ENCODE data around the gene GGTLC2.
"Not testable (repeated sequence)": the region's sequence is repeated elsewhere in the genome, so short reads cannot be mapped to it uniquely, and the experiment has no call there.

GGTLC2 gene

DNA sequence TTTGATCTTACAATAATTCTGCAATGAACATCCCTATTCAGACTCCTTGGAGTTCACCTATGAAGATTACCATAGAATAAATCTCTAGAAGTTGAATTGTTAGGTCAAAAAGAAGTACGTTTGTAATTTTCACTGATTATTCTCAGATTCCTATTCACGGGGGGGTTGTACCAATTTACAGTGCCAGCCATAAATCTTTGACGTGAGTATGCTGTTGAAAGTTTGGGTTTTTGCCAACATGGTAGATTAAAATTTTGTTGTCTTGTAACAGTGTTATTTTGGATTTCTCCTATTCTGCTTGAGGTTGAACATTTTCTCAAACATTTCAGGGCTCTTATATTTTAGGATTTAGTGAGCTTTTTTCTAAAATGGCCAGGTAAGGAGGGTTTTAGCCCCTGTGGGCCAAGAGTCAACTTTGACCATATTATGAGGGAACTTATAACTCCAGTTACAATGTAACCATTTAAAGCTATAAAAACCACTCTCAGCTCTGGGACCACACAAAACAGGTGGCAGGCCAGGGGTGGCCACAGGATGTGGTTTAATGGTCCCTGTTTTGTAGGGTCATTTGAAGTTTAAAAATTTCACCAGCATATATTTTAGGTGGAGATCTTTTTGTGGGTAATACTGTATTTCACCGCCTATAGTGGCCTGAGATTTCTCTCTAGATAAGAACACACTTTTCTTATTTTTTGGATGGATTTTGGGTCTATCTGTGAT lies 25.8 kb downstream of the GGTLC2 start:
- DNase-seq, result no peak

DNA sequence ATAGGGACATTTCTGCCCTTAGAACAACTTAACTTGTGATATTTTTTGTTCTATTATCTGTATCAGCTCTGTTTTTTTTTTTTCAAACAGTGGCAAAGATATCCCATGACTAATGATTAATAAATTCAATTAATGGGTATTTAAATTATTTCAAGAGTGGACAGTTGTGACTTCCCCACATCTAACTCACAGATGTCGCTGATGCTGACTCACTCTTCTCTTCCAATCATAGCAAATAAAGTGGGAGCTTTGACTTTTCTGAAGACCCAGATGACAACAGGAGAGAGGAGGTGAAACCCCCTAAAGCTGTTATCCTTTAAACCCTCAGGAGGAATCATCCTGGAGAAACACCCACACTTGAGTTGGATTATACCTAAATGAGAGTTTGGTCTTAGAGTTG lies 27.1 kb downstream of the GGTLC2 start:
- no peak for DNase-seq

GRCh38 chr22:22673099-22673498 lies 28.7 kb downstream of the GGTLC2 start:
- DNase-seq, result no peak

- DNase-seq, result no peak
Measured at GRCh38 chr22:22673628-22674027, 29.2 kb downstream of the GGTLC2 start.

DNA sequence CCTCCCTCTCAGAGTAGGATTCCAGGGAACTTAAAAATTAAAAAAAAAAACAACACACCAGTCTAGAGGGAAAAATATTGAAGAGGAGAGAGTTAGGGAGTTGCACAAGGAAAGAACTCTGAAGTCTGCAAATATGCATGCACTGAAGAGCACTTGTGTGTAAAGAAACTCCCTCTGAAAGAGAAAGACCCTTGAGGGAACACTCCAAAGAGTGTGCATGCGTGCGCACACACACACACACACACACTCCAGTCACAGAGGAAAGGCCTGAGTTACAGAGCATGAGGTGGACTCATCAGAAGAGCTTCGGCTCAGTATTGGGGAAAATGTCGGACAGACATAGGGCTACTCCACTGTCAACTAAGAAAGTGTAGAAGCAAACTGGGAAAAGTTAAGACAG lies 30.1 kb downstream of the GGTLC2 start:
- no peak for DNase-seq

GRCh38 chr22:22678970-22679369 lies 34.6 kb downstream of the GGTLC2 start:
- DNase-seq, result no peak

GRCh38 chr22:22680396-22680795 lies 36.0 kb downstream of the GGTLC2 start:
- DNase-seq, result no peak

DNA sequence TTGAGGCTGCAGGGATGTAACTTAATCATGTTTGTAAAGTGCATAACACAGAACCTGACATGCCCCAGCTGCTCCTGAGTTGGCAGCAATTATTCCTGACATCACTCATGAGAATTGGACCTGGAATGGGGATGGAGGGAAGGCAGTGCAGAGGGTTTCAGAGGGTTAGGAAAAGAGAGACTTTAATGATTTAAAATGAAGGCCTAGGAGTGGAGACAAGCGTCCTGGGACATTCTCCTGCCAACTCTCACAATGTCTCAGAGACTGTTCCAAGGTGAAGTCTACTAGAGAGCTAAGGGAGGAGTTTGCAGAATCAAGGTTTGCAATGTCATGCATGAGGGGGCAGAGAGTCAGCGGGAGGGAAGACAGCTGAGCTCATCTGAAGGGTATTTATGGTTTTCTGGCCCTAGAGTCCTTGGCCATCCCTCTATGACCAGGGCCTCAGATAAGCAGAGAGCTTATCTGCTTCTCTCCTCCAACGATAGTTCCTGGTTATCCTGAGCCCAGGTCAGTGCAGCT lies 36.9 kb downstream of the GGTLC2 start:
- DNase-seq, result no peak

GRCh38 chr22:22682196-22682595 lies 37.8 kb downstream of the GGTLC2 start:
- DNase-seq, result no peak

GRCh38 chr22:22682807-22683667 lies 38.6 kb downstream of the GGTLC2 start:
- DNase-seq, result no peak

DNA sequence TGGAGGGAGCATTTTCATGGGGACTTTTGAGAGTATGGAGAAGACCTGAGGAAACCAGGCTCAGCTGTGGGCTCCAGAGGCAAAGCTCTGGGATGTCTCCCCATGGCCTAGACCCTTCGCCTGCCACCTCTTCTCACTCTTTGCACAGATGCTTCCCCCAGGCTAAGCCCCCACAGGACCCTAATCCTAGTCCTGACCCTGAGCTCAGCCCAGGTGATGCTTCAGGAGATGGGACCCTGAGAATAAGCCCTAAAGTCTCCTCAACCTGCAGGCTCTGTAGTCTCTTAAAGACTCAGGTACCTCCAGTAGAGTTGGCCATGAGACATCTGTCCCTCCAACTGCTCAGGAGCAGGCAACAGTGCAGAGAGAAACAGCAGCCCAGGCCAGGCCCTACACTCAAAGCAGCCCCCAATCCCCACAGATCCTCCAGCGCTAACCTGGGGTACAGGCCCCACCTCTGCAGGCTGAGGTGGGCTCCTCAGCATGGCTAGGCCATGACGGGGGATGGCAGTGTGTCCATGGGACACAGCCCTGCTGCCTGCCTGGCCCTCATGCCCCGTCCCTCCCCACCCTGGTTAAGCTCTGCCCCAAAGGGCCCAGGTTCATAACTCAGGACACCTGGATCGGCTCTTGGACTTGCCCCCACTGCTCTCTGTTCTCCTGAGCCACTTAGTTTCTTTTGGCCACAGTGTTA lies 39.4 kb downstream of the GGTLC2 start:
- DNase-seq, result no peak

GRCh38 chr22:22684580-22685561 lies 40.5 kb downstream of the GGTLC2 start:
- peak; percentile 27 for DNase-seq

DNA sequence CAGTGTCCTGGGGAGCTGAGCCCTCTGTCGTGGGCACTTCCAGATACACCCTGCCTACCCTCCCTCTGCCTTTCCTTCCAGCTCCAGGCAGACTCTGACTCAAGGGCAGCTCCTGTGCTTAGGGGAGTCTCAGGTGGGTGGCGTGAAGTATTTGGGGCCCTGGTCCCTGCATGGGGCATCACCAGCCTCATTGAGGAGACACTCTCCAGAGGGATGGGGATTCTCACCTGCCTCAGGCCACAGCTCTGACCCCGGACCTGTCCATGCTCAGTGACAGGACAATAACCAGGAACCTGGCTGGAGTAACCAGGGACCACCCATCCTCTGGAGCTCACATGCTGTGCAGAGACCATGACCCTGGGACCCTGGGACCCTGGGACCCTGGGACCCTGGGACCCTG lies 41.2 kb downstream of the GGTLC2 start:
- no peak for DNase-seq

DNA sequence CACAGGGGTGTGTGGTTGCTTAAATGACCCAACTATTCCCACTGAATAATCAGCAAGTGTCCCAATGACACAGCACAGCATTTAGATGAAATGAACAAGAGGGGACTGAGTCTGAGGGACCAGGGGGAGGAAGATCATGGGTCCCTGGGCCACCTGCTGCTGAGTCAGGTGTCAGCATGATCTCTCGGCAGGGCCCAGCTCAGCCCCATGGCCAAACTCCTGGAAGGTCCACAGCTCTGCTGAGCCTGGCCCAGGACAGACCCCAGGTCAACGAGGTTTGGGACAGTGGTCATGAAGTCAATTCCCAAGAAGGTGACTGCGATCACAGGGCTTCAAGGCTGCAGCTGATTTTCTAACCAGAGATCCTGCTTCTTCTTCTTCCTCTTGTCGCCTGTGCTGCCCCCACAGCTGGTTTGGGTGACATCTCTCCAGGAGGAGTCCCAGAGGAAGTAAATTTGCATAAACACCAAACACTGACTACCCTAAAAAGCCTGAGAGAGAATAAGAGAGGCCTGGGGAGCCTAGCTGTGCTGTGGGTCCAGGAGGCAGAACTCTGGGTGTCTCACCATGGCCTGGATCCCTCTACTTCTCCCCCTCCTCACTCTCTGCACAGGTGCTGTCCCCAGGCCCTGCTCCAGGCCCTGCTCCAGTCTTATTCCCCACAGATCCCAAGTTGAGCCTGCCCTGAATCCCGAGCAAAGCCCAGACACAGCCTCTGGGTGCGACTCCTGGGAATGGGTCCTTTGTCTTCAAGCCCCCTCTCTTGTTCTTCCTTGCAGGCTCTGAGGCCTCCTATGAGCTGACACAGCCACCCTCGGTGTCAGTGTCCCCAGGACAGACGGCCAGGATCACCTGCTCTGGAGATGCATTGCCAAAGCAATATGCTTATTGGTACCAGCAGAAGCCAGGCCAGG lies 42.0 kb downstream of the GGTLC2 start:
- DNase-seq, result not testable (repeated sequence)

DNA sequence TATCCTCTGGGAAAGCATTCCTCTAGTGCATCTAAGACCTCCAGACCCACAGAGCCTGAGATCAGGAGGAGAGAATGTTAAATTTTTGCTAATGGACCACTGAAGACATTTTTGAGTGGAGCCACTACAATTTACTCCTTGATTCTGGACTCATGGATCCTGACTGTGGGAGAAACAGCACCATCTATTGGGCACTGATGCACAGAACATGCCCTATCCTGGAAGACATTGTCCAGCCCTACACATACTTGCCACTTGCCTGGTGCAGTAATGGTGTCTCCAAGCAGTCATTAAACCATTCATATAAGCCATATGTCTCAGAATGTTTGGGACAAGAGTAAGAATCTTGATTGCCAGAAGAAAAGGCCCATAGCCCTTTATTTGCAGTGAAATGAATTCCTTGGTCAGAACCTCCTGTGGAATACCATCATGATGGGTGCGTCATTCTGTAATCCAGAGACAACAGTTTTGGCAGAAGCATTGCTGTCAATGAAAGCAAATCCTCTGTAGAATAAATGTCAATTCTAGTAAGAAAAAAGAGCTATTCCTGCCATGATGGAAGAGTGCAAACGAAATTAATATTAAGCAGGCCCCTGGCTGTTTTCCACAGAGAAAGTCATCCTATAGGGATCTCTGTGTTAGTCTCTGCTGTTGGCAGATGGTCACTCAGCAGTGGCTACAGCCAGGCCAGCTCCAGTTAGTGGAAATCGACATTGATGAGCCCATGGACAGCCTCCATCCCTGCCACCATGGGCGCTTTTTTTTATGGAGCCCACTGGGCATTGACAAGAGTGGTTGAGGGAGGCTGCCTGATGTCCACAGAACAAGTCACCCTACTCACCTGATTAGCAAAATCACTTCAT lies 43.5 kb downstream of the GGTLC2 start:
- peak; percentile 34 for DNase-seq

DNA sequence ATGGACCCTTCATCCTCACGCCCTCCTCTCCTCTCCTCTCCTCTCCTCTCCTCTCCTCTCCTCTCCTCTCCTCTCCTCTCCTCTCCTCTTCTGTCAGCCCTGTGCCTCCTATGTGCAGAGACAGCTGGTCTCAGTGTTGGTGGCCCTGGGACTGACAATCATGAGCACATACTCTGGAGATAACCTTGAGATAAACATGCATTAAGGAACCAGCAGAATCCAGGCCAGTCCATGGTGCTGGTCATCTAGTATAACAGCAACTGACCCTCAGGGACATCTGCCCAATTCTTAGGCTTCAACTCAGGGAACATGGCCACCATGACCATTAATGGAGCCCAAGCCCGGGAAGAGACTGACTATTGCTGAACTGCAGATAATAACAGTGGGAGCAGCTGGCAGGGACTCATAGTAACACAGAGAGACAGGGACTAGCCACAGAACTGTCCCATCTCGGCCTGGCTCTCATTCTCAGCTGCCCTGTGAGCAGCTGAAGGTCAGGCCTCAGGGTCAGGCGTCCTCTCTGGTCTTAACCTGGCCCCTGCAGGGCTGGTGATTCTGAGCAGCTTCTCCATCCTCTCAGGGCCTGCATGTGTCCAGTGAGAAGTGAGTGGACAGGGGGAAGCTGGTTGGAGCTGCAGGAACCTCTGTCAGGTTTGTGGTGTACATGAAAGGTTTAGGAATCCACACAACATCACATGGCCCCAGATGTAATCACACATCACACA lies 45.4 kb downstream of the GGTLC2 start:
- no peak for DNase-seq

DNA sequence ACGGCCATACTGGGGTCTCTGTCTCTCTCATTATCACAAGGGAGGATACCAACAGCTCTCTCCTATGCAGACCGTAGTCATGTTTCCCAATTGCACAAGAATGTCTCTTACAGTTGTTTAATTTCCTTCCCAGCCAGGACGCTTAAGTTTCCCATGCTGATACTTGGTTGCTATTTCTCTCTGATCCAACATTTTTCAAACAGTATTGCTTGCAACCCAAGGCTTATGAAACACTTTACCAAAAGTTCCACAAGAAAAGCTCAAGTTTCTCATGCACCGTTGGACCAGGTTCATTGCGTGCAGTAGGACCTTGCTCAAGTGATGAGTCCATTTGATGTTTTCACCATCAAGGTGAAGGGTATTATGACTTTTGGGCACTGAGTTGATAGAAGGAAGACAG lies 46.6 kb downstream of the GGTLC2 start:
- DNase-seq, result no peak

- no peak for DNase-seq
Measured at GRCh38 chr22:22691716-22692701, 47.6 kb downstream of the GGTLC2 start.
